Measurements from ENCODE around the gene LBX2. TPM values are rescaled to one million over a fixed set of nuclear protein-coding genes. Genes with fewer than 3 reads are reported as not detected.

LBX2 gene
- total RNA-seq, 2 donors from 2014 or later = 2.3 to 7.6 TPM

DNA sequence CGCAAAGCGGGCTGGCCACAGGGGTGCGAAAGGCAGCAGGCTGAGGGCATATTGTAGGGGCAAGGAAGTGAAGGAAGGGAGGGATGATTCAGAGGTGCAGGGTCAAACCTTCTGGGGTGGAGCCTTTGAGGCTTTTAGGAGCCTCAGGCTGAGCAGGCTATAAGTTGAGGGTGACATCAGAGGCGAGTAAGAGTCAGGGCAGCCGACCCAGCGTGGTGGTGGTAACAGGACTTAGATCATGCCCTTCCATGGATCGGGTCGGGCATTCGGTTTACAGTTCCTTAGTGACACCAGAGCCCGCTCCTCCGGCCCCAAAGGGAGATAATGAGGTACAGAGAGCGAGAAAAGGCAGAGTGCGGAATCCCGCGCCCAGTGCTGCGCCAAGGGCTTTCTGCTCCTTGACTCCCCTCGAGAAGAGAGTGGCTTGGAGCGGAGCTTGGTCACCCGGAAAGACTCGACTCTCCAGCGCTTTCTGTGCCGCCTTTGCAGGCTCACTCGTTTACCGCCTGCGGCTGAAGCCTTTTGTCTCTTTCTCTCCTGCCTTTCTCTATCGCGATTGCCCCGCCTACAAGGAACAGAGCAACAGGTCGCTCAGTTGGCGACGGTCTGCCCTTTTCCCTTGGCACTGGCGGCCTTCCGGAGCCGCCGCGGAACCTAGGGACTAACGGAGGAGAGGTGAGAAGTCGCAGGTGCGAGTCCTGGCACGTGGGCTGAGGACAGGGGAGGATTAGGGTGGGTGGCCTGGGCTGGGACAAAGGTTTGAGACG lies 720 bp downstream of the LBX2 start:
- no peaks in the 10 kb centered on the region for H3K36me3 ChIP-seq (replicated peaks in 1 of 2; ENCODE audit: insufficient read depth in 1 of 2, low read depth in 2 of 2)
- WGBS, 2 donors = 5 to 7% methylated on average over 39 to 41 of the region's 41 CpGs
- H3K27me3 ChIP-seq = peaks cover 0 to 5% of the 10 kb centered on the region in 2 donors
- H3K4me1 ChIP-seq = peaks cover 45% of the 10 kb centered on the region
- no peak for ATAC-seq
- no peak overlapping the region for H3K27ac ChIP-seq
- H3K4me3 ChIP-seq = peak overlapping the region in 1 of 2 donors; percentile 8
- no peak for DNase-seq
- TF ChIP-seq CTCF (IDR thresholded peaks at IDR 0.05) = no peak
- no peak for TF ChIP-seq POLR2A (IDR thresholded peaks at IDR 0.05)
- intact Hi-C loops (cut with DNase I) = no loop called here
- no peaks in the 10 kb centered on the region for H3K9me3 ChIP-seq

DNA sequence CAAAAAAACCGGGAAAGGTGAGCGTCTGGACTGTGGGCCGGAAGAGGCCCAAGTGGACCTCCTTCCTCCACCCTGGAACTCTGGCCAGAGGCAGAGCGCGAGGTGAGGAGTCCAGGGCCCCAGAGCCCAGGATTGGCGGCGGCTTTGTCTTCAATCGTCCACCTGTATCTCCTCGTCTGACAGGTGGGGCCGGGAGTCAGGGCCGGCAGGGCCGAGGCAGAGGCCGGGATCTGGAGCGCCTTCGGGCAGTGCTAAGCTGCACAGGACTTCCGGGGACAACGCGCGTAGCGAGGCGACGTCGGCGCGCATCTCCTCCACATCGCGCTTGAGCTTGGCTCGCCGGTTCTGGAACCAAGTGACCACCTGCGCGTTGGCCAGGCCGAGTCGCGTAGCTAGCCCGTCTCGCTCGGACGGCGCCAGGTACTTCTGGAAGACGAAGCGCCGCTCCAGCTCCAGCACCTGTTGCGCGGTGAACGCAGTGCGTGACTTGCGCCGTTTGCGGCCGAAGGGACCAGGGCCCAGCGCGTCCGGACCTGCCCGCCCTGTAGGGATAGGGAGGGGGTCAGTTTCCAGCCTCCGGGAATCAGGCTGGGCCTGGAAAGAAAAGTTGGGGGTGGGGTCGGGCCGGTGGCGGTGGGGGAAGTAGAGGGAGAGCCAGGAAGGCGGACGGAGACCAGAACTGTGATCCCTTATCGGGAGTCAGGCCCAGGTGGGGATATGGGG lies 1.5 kb downstream of the LBX2 start:
- Histone ChIP-seq H3K9me3 (no peaks in the 10 kb centered on the region), H3K4me1 (peaks cover 37% of the 10 kb centered on the region), H3K27me3 (peaks cover 0 to 5% of the 10 kb centered on the region in 2 donors), H3K4me3 (peak overlapping the region in 1 of 2 donors; percentile 8), H3K36me3 (replicated peaks in 1 of 2; ENCODE audit: insufficient read depth in 1 of 2, low read depth in 2 of 2) (peaks cover 0 to 6% of the 10 kb centered on the region in 2 donors), H3K27ac (no peak overlapping the region)
- ATAC-seq = peak; percentile 33
- intact Hi-C loops (cut with DNase I) = no loop called here
- peak in 1 of 4 donors; percentile 52 for DNase-seq
- 5 to 8% methylated on average over 18 to 61 of the region's 61 CpGs for WGBS, 2 donors
- TF ChIP-seq POLR2A (IDR thresholded peaks at IDR 0.05) = peak in 2 of 3 donors; percentile 16 to 21
- peak in 1 of 7 experiments; percentile 9 for TF ChIP-seq CTCF (IDR thresholded peaks at IDR 0.05)

DNA sequence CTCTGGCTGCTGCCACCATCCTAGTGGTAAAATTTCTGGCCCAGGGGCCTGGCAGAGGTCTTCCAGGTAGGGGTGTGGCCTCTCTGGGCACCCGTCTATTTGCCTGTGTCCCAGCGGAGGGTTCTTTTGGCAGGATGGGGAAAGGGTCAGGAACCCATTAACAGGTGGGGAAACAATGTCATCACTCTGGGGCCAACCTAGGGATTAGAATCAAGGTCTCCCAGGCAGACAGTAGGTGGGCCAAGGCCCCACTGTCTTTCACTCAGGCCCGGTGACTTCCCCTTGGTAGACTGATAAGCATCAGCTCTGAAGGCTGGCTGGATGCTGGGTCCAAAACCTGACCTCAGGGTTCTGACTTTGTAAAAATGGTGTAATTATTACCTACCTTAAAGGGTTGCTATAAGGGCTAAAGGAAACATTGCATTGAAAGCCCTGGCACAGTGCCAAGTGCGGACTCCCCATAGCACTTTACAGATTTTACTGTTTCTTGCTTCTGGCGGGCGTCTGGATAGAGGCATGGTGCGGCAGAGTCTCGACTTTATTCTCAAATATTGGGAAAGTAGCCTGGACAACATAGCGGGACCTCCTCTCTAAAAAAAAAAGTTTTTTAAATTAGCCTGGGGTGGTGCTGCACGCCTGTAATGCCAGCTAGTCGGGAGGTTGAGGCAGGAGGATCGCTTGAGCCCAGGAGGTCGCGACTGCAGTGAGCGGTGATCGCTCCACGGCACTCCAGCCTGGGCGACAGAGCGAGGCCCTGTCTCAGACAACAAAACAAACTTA lies 2.2 kb downstream of the LBX2 start:
- intact Hi-C loops (cut with DNase I) = no loop called here
- DNase-seq (no peak), ATAC-seq (no peak)
- H3K9me3 ChIP-seq = no peaks in the 10 kb centered on the region
- H3K36me3 ChIP-seq (replicated peaks in 1 of 2; ENCODE audit: insufficient read depth in 1 of 2, low read depth in 2 of 2) = peaks cover 0 to 12% of the 10 kb centered on the region in 2 donors
- TF ChIP-seq CTCF (IDR thresholded peaks at IDR 0.05) (no peak), POLR2A (IDR thresholded peaks at IDR 0.05) (no peak)
- WGBS, 2 donors = 60 to 70% methylated on average over 17 to 19 of the region's 19 CpGs
- no peak overlapping the region for H3K4me3 ChIP-seq
- peaks cover 0 to 5% of the 10 kb centered on the region in 2 donors for H3K27me3 ChIP-seq
- H3K27ac ChIP-seq = no peak overlapping the region
- peaks cover 30% of the 10 kb centered on the region for H3K4me1 ChIP-seq

GRCh38 chr2:74495440-74495839 lies 4.0 kb downstream of the LBX2 start:
- intact Hi-C loops (cut with DNase I) = no loop called here
- peaks cover 0 to 26% of the 10 kb centered on the region in 2 donors for H3K36me3 ChIP-seq (replicated peaks in 1 of 2; ENCODE audit: insufficient read depth in 1 of 2, low read depth in 2 of 2)
- ATAC-seq = no peak
- no peak for DNase-seq
- H3K4me3 ChIP-seq = no peak overlapping the region
- H3K4me1 ChIP-seq = peaks cover 25% of the 10 kb centered on the region
- TF ChIP-seq POLR2A (IDR thresholded peaks at IDR 0.05) = no peak
- no peak for TF ChIP-seq CTCF (IDR thresholded peaks at IDR 0.05)
- H3K27me3 ChIP-seq = peaks cover 0 to 5% of the 10 kb centered on the region in 2 donors
- no peak overlapping the region for H3K27ac ChIP-seq
- H3K9me3 ChIP-seq = no peaks in the 10 kb centered on the region
- 90 to 93% methylated on average over 1 of the region's 1 CpG for WGBS, 2 donors
